ENCODE results near the gene CCSAP.

- TF ChIP-seq POLR2A (IDR thresholded peaks at IDR 0.05; ENCODE audit: low read depth, low read length): no peak
- no peak for TF ChIP-seq POLR2AphosphoS5 (IDR thresholded peaks at IDR 0.05; ENCODE audit: low read depth, low read length)
- no peak for TF ChIP-seq TAF1 (IDR thresholded peaks at IDR 0.05; ENCODE audit: borderline replicate concordance, low read depth, low read length)
These were observed 27.8 kb upstream of the CCSAP start for GRCh38 chr1:229370601-229371021.
